Vagina (tissue), 2 donors: ENCODE measurements around the gene SQSTM1. TPM values are rescaled to one million over a fixed set of nuclear protein-coding genes. Genes with fewer than 3 reads are reported as not detected.
A peak's percentile ranks its signal among the peaks of the same experiment; 100 is the strongest.

Experiments used
- DNase-seq, 2 donors: peaks; one replicate each; pipeline ENCODE4 v3.0.0-alpha.2; 2017; ENCODE audit errors: extremely low spot score in 2 of 2
- H3K27ac ChIP-seq: fragments of 200-600 bp; sonication (generic); one replicate; pipeline ENCODE4 v1.5.1; 2019
- H3K27me3 ChIP-seq: fragments of 200-600 bp; sonication (generic); one replicate; pipeline ENCODE4 v1.5.1; 2019
- H3K36me3 ChIP-seq, 2 donors: fragments of 200-600 bp; sonication (generic); one replicate each; pipeline ENCODE4 v1.5.1; 2017 to 2019
- H3K4me1 ChIP-seq: fragments of 200-600 bp; sonication (generic); one replicate; pipeline ENCODE4 v1.5.1; 2019
- H3K4me3 ChIP-seq, 2 donors: fragments of 200-600 bp; sonication (generic); 1 replicate in 1 of 2; 2 replicates in 1 of 2; pipeline ENCODE4 v1.5.1; 2016 to 2019
- H3K9me3 ChIP-seq: fragments of 200-600 bp; sonication (generic); one replicate; pipeline ENCODE4 v1.5.1; 2019
- CTCF ChIP-seq, 3 experiments: fragments of 450-650 bp in 2 of 3; fragments of 200-600 bp in 1 of 3; sonication (generic) in 1 of 3; IDR thresholded peaks; one replicate each; pipeline ENCODE4 v1.5.1; 2017 to 2019; ENCODE audit warnings: antibody characterized with exemption in 3 of 3, mild to moderate bottlenecking in 2 of 3, moderate library complexity in 2 of 3
- POLR2A ChIP-seq, 2 donors: fragments of 450-650 bp; IDR thresholded peaks; one replicate each; pipeline ENCODE4 v1.6.1; 2017; ENCODE audit warnings: antibody characterized with exemption in 2 of 2, mild to moderate bottlenecking in 2 of 2, moderate library complexity in 2 of 2
- POLR2AphosphoS5 ChIP-seq, 2 donors: sonication (generic); formaldehyde crosslinking; IDR thresholded peaks; one replicate each; pipeline ENCODE4 v1.9.0; 2017; ENCODE audit warnings: antibody characterized with exemption in 2 of 2, mild to moderate bottlenecking in 2 of 2, low read depth in 1 of 2; ENCODE audit not compliant: insufficient read depth in 1 of 2
- intact Hi-C: fragments of 100-400 bp; cut with DNase I; formaldehyde crosslinking; loops from one replicate; pipeline ENCODE4 v1.15.1; 2023
- total RNA-seq: library from RNA; depleted of rRNA; stranded (reverse); fragments of >200 nt; gene quantifications from one replicate; pipeline ENCODE4 v1.2.3, GENCODE V29; 2016

Gene SQSTM1
- total RNA-seq, 1 donor from 2014 or later: 373 TPM

- Histone ChIP-seq H3K9me3 (no peaks in the 10 kb centered on the region), H3K4me1 (peaks cover 45% of the 10 kb centered on the region), H3K27ac (peak overlapping the region; percentile 94), H3K27me3 (no peaks in the 10 kb centered on the region), H3K36me3 (peaks cover 0 to 25% of the 10 kb centered on the region in 2 donors), H3K4me3 (peak overlapping the region in 1 of 2 donors; percentile 55)
- TF ChIP-seq POLR2A (IDR thresholded peaks at IDR 0.05) (no peak), POLR2AphosphoS5 (IDR thresholded peaks at IDR 0.05; ENCODE audit: insufficient read depth in 1 of 2, low read depth in 1 of 2) (no peak), CTCF (IDR thresholded peaks at IDR 0.05) (no peak)
- intact Hi-C loops: loop anchor here (10.0 kb wide), 1 partner anchor 110 kb away; the partner anchor contains the start of gene CBY3
- no peak for DNase-seq
These were observed 26.1 kb upstream of the SQSTM1 start for GRCh38 chr5:179794575-179794974.

- Histone ChIP-seq H3K36me3 (peaks cover 0 to 32% of the 10 kb centered on the region in 2 donors), H3K4me3 (peak overlapping the region; percentile 55 to 60), H3K4me1 (peaks cover 45% of the 10 kb centered on the region), H3K27me3 (no peaks in the 10 kb centered on the region), H3K27ac (peak overlapping the region; percentile 94), H3K9me3 (no peaks in the 10 kb centered on the region)
- intact Hi-C loops: loop anchor here (5.0 to 10.0 kb wide), 2 partner anchors 33 to 110 kb away; partner anchors contain the start of gene CBY3
- no peak for DNase-seq
- no peak for TF ChIP-seq CTCF (IDR thresholded peaks at IDR 0.05)
- no peak for TF ChIP-seq POLR2AphosphoS5 (IDR thresholded peaks at IDR 0.05; ENCODE audit: insufficient read depth in 1 of 2, low read depth in 1 of 2)
- no peak for TF ChIP-seq POLR2A (IDR thresholded peaks at IDR 0.05)
These were observed 25.4 kb upstream of the SQSTM1 start for GRCh38 chr5:179795049-179795862.

- Histone ChIP-seq H3K4me3 (peak overlapping the region; percentile 55 to 60), H3K4me1 (peaks cover 45% of the 10 kb centered on the region), H3K27me3 (no peaks in the 10 kb centered on the region), H3K27ac (peak overlapping the region; percentile 94), H3K9me3 (no peaks in the 10 kb centered on the region), H3K36me3 (peaks cover 0 to 41% of the 10 kb centered on the region in 2 donors)
- intact Hi-C loops: loop anchor here (5.0 to 10.0 kb wide), 2 partner anchors 34 to 111 kb away; partner anchors contain the start of gene CBY3
- DNase-seq: peak in 1 of 2 donors; percentile 93
- TF ChIP-seq POLR2AphosphoS5 (IDR thresholded peaks at IDR 0.05; ENCODE audit: insufficient read depth in 1 of 2, low read depth in 1 of 2): peak in 1 of 2 donors; percentile 84
- TF ChIP-seq CTCF (IDR thresholded peaks at IDR 0.05): peak; percentile 54 to 93 (median 54)
- TF ChIP-seq POLR2A (IDR thresholded peaks at IDR 0.05): no peak
These were observed 24.6 kb upstream of the SQSTM1 start for GRCh38 chr5:179795863-179796833.

GRCh38 chr5:179796877-179797608 lies 23.7 kb upstream of the SQSTM1 start:
- peaks cover 0 to 44% of the 10 kb centered on the region in 2 donors for H3K36me3 ChIP-seq
- H3K27me3 ChIP-seq: no peaks in the 10 kb centered on the region
- H3K4me3 ChIP-seq: peak overlapping the region; percentile 55 to 60
- H3K9me3 ChIP-seq: no peaks in the 10 kb centered on the region
- DNase-seq: no peak
- peaks cover 54% of the 10 kb centered on the region for H3K4me1 ChIP-seq
- H3K27ac ChIP-seq: peak overlapping the region; percentile 94
- TF ChIP-seq POLR2AphosphoS5 (IDR thresholded peaks at IDR 0.05; ENCODE audit: insufficient read depth in 1 of 2, low read depth in 1 of 2): no peak
- no peak for TF ChIP-seq CTCF (IDR thresholded peaks at IDR 0.05)
- no peak for TF ChIP-seq POLR2A (IDR thresholded peaks at IDR 0.05)
- intact Hi-C loops: loop anchor here (5.0 to 10.0 kb wide), 2 partner anchors 35 to 112 kb away; partner anchors contain the start of gene CBY3
